CD4-positive, CD25-positive, alpha-beta regulatory T cell (primary cell): ENCODE data around the gene RIMBP2. TPM values are rescaled to one million over a fixed set of nuclear protein-coding genes. Genes with fewer than 3 reads are reported as not detected.

Source experiments
- ATAC-seq, 2 donors: fragments of 150-1000 bp; cut with Tn5 transposase; one replicate each; pipeline ENCODE4 v1.10.0; 2021; ENCODE audit warnings: low read depth in 2 of 2, moderate number of reproducible peaks in 2 of 2, moderate library complexity in 1 of 2
- DNase-seq, 3 donors: peaks; one replicate each; pipeline versions ENCODE4 v3.0.0 to v3.0.0-alpha.2; 2012 to 2022; ENCODE audit warnings: mixed read lengths in 1 of 3
- H3K27ac ChIP-seq: one replicate; pipeline ENCODE4 v1.7.0; 2013; ENCODE audit warnings: mild to moderate bottlenecking, low read length; ENCODE audit not compliant: insufficient read depth, poor library complexity, severe bottlenecking
- H3K27me3 ChIP-seq: one replicate; pipeline ENCODE4 v1.7.0; 2013; ENCODE audit warnings: low read length; ENCODE audit not compliant: control insufficient read depth, insufficient read depth
- H3K36me3 ChIP-seq: one replicate; pipeline ENCODE4 v1.7.0; 2013; ENCODE audit warnings: mild to moderate bottlenecking, low read length, moderate library complexity; ENCODE audit not compliant: control insufficient read depth, insufficient read depth
- H3K4me1 ChIP-seq: 2 replicates; pipeline ENCODE4 v1.7.0; 2013; ENCODE audit warnings: mild to moderate bottlenecking, low read length; ENCODE audit not compliant: insufficient read depth, control insufficient read depth, poor library complexity, severe bottlenecking
- H3K4me3 ChIP-seq: one replicate; pipeline ENCODE4 v1.7.0; 2013; ENCODE audit warnings: low read depth, mild to moderate bottlenecking, low read length, moderate library complexity
- H3K9me3 ChIP-seq, 2 experiments: 1 replicate in 1 of 2; 2 replicates in 1 of 2; pipeline ENCODE4 v1.7.0; 2013; ENCODE audit warnings: low read length in 2 of 2, mild to moderate bottlenecking in 1 of 2, moderate library complexity in 1 of 2; ENCODE audit not compliant: control insufficient read depth in 2 of 2
- H3K27ac Mint-ChIP-seq, 3 donors: one replicate each; pipeline ENCODE4 v1.8.0; 2020 to 2022; ENCODE audit warnings: mild to moderate bottlenecking in 3 of 3, mixed read lengths in 3 of 3, moderate library complexity in 2 of 3
- H3K27me3 Mint-ChIP-seq: one replicate; pipeline ENCODE4 v1.8.0; 2022; ENCODE audit warnings: mild to moderate bottlenecking, mixed read lengths
- H3K36me3 Mint-ChIP-seq: one replicate; pipeline ENCODE4 v1.8.0; 2020; ENCODE audit warnings: mixed read lengths
- H3K4me1 Mint-ChIP-seq, 4 donors: one replicate each; pipeline ENCODE4 v1.8.0; 2020 to 2022; ENCODE audit warnings: mixed read lengths in 4 of 4, mild to moderate bottlenecking in 1 of 4
- H3K4me3 Mint-ChIP-seq, 4 donors: one replicate each; pipeline ENCODE4 v1.8.0; 2020 to 2022; ENCODE audit warnings: mild to moderate bottlenecking in 4 of 4, mixed read lengths in 4 of 4, moderate library complexity in 3 of 4
- H3K9me3 Mint-ChIP-seq, 7 donors: one replicate each; pipeline ENCODE4 v1.8.0; 2020 to 2022; ENCODE audit warnings: mixed read lengths in 7 of 7, mild to moderate bottlenecking in 3 of 7, moderate library complexity in 2 of 7
- polyA plus RNA-seq, 4 donors: library from polyadenylated mRNA; unstranded; fragments of 300-500 nt; fragmentation: Illumina TruSeq; gene quantifications; one replicate each; pipeline ENCODE4 v1.2.3, GENCODE V29; 2021
- total RNA-seq: library from RNA; stranded (reverse); gene quantifications from one replicate; pipeline ENCODE4 v1.2.3, GENCODE V29; 2022

RIMBP2 gene
- total and polyA plus RNA-seq, 5 donors from 2014 or later, result not detected

DNA sequence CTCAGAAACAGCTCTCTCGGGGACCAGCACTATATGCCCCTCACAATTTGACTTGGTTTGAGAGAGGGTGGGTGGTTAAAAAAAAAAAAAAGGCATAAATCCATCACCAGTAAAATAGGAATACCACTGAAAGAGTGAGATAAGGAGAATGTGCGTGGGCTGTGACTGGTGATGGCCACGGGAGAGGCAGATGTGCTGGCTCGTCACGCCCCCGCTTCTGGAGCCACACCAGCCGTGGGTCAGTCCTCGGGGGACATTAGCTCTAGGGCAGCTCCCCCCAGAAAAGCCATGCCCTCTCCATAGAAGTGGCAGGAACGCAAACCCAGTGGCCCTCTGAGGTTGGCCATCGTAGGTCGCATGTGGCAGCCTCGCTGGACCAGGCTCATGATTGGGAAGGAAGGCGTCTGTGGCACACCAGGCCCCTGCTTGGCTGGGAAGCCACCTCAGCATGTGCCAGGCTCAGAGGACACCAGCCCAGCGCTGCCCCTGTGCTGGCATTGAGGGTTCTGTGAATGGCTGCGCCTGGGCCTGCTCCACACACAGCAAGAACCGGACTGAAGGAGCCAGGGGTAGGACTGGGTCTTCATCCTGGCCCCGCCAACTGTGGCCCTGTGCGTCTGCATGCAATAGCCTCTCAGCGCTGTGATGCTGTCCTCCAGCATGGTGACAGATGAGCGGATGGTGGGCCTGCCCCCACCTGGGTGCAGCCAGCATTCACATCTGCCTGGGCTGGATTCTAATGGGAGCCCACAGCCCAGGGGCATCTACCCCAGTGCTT, 267.9 kb downstream of the RIMBP2 start:
- Histone ChIP-seq H3K4me3 (no peak overlapping the region), H3K36me3 (no peaks in the 10 kb centered on the region), H3K27me3 (no peaks in the 10 kb centered on the region), H3K9me3 (no peaks in the 10 kb centered on the region), H3K4me1 (no peaks in the 10 kb centered on the region), H3K27ac (no peak overlapping the region)
- Mint-ChIP-seq H3K27me3 (no peaks in the 10 kb centered on the region), H3K9me3 (peaks cover 0 to 3% (median 0%) of the 10 kb centered on the region in 7 donors), H3K4me3 (no peak overlapping the region), H3K27ac (no peak overlapping the region), H3K36me3 (no peaks in the 10 kb centered on the region), H3K4me1 (no peaks in the 10 kb centered on the region)
- no peak for DNase-seq
- no peak for ATAC-seq

DNA sequence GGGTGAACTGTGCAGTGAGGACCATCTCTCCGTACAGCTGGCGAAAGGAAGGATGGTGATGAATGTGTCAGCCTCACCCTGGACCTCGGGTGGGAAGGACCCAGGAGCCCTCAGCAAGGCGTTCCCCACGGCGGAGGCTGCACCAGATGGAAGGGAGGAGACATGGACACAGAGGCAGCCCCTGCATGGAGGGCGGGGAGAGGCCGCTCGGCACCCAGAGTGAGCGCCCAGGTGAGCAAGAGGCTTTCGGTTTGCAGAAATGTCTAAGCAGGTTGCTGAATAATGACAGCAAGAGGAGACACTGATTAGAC, 268.5 kb downstream of the RIMBP2 start:
- ATAC-seq (no peak), DNase-seq (no peak)
- Mint-ChIP-seq H3K36me3 (no peaks in the 10 kb centered on the region), H3K27ac (no peak overlapping the region), H3K4me3 (no peak overlapping the region), H3K27me3 (no peaks in the 10 kb centered on the region), H3K9me3 (peaks cover 0 to 3% (median 0%) of the 10 kb centered on the region in 7 donors), H3K4me1 (no peaks in the 10 kb centered on the region)
- H3K27me3 ChIP-seq, result no peaks in the 10 kb centered on the region
- H3K36me3 ChIP-seq, result no peaks in the 10 kb centered on the region
- no peaks in the 10 kb centered on the region for H3K9me3 ChIP-seq
- H3K4me3 ChIP-seq, result no peak overlapping the region
- H3K27ac ChIP-seq, result no peak overlapping the region
- H3K4me1 ChIP-seq, result no peaks in the 10 kb centered on the region

GRCh38 chr12:130446846-130447654, 269.0 kb downstream of the RIMBP2 start:
- no peaks in the 10 kb centered on the region for H3K36me3 Mint-ChIP-seq
- no peak overlapping the region for H3K4me3 Mint-ChIP-seq
- no peaks in the 10 kb centered on the region for H3K27me3 ChIP-seq
- no peaks in the 10 kb centered on the region for H3K4me1 ChIP-seq
- H3K4me1 Mint-ChIP-seq, result no peaks in the 10 kb centered on the region
- ATAC-seq (no peak), DNase-seq (no peak)
- peaks cover 0 to 3% (median 0%) of the 10 kb centered on the region in 7 donors for H3K9me3 Mint-ChIP-seq
- no peaks in the 10 kb centered on the region for H3K9me3 ChIP-seq
- H3K36me3 ChIP-seq, result no peaks in the 10 kb centered on the region
- H3K27ac Mint-ChIP-seq, result no peak overlapping the region
- no peak overlapping the region for H3K4me3 ChIP-seq
- no peaks in the 10 kb centered on the region for H3K27me3 Mint-ChIP-seq
- no peak overlapping the region for H3K27ac ChIP-seq

DNA sequence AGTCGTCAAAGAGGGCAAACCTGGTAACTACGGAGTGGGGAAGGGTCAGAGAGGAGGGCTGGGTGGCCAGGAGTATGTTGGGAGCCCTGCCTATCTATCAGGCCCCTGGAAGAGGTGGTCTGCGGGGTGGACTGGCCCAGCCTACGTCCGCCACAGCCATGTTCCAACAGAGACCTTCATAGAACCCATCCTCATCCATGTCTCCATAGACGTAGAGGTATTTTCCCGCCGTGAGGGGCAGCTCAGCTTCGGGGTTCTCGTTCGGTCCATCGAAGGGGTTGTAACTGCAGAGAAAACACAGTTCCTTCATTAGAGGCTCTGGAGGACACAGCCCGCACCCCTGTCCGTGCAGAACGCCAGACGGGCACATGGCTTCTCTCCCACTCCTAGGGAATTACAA, 271.1 kb downstream of the RIMBP2 start:
- ATAC-seq, result no peak
- no peaks in the 10 kb centered on the region for H3K4me1 ChIP-seq
- DNase-seq, result no peak
- no peak overlapping the region for H3K27ac ChIP-seq
- H3K4me3 ChIP-seq, result no peak overlapping the region
- no peaks in the 10 kb centered on the region for H3K36me3 Mint-ChIP-seq
- H3K27me3 ChIP-seq, result no peaks in the 10 kb centered on the region
- no peak overlapping the region for H3K27ac Mint-ChIP-seq
- no peak overlapping the region for H3K4me3 Mint-ChIP-seq
- peaks cover 0 to 4% (median 2%) of the 10 kb centered on the region in 7 donors for H3K9me3 Mint-ChIP-seq
- no peaks in the 10 kb centered on the region for H3K36me3 ChIP-seq
- H3K9me3 ChIP-seq, result no peaks in the 10 kb centered on the region
- H3K4me1 Mint-ChIP-seq, result no peaks in the 10 kb centered on the region
- H3K27me3 Mint-ChIP-seq, result no peaks in the 10 kb centered on the region

GRCh38 chr12:130444061-130444460, 272.0 kb downstream of the RIMBP2 start:
- ATAC-seq, result no peak
- no peaks in the 10 kb centered on the region for H3K36me3 ChIP-seq
- H3K4me1 Mint-ChIP-seq, result no peaks in the 10 kb centered on the region

GRCh38 chr12:130441771-130442760, 274.0 kb downstream of the RIMBP2 start:
- H3K9me3 Mint-ChIP-seq, result peaks cover 0 to 9% (median 3%) of the 10 kb centered on the region in 7 donors

More at GRCh38 chr12:130444061-130444460, 272.0 kb downstream of the RIMBP2 start:
- Histone ChIP-seq H3K4me3 (no peak overlapping the region), H3K27ac (no peak overlapping the region), H3K9me3 (no peaks in the 10 kb centered on the region), H3K27me3 (no peaks in the 10 kb centered on the region), H3K4me1 (no peaks in the 10 kb centered on the region)
- Mint-ChIP-seq H3K9me3 (peaks cover 0 to 7% (median 2%) of the 10 kb centered on the region in 7 donors), H3K27ac (no peak overlapping the region), H3K4me3 (no peak overlapping the region), H3K36me3 (no peaks in the 10 kb centered on the region), H3K27me3 (no peaks in the 10 kb centered on the region)
- no peak for DNase-seq

DNA sequence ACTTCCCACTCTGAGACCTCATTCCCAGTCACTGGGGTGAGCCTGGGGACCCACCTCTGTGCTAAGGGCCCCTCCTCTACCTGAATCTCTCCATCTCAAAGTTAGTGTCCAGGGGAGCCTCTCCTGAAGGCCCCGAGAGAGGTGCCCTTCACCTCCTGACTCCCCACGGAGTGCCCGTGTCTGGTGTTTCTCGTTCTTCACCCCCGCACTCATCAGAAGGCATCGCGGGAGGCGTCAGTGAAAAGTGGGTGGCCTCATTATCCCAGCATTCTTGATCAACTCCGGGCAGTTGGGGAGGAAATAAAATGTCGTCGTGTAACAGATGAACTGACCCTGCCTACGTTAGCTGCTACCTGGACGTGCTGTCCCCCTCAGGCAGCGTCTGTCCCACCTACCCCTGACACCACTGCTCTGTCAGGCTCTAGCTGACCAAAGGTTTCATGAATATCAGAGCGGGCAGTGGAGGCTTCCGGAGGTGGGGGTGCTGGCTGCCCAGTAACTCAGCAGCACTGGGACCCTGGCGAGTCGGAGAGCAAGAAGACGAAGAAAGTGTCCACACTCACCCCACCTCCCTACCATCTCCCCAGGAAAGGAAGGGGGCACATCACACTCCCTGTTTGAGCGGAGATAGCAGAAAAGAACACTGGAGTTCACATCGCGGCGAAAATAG, 275.6 kb downstream of the RIMBP2 start:
- no peak overlapping the region for H3K27ac Mint-ChIP-seq
- ATAC-seq, result no peak

More at GRCh38 chr12:130441771-130442760, 274.0 kb downstream of the RIMBP2 start:
- H3K4me3 Mint-ChIP-seq, result no peak overlapping the region
- Histone ChIP-seq H3K36me3 (no peaks in the 10 kb centered on the region), H3K4me3 (no peak overlapping the region), H3K27me3 (no peaks in the 10 kb centered on the region), H3K9me3 (no peaks in the 10 kb centered on the region), H3K4me1 (no peaks in the 10 kb centered on the region), H3K27ac (no peak overlapping the region)
- H3K27ac Mint-ChIP-seq, result no peak overlapping the region
- ATAC-seq, result no peak
- no peaks in the 10 kb centered on the region for H3K27me3 Mint-ChIP-seq
- no peaks in the 10 kb centered on the region for H3K4me1 Mint-ChIP-seq
- no peaks in the 10 kb centered on the region for H3K36me3 Mint-ChIP-seq
- no peak for DNase-seq

More for the DNA sequence above, 275.6 kb downstream of the RIMBP2 start:
- no peak overlapping the region for H3K27ac ChIP-seq
- no peaks in the 10 kb centered on the region for H3K27me3 Mint-ChIP-seq
- H3K27me3 ChIP-seq, result no peaks in the 10 kb centered on the region
- no peaks in the 10 kb centered on the region for H3K9me3 ChIP-seq
- H3K4me1 ChIP-seq, result no peaks in the 10 kb centered on the region
- H3K4me1 Mint-ChIP-seq, result no peaks in the 10 kb centered on the region
- no peaks in the 10 kb centered on the region for H3K36me3 ChIP-seq
- no peak overlapping the region for H3K4me3 Mint-ChIP-seq
- DNase-seq, result no peak
- no peaks in the 10 kb centered on the region for H3K36me3 Mint-ChIP-seq
- H3K4me3 ChIP-seq, result no peak overlapping the region
- H3K9me3 Mint-ChIP-seq, result peaks cover 0 to 6% (median 4%) of the 10 kb centered on the region in 7 donors
